Measurements from ENCODE around the gene WWC2. TPM values are rescaled to one million over a fixed set of nuclear protein-coding genes. Genes with fewer than 3 reads are reported as not detected.

Gene WWC2
- total and polyA plus RNA-seq, 2 experiments from 2014 or later, result 19.3 to 24.7 TPM

DNA sequence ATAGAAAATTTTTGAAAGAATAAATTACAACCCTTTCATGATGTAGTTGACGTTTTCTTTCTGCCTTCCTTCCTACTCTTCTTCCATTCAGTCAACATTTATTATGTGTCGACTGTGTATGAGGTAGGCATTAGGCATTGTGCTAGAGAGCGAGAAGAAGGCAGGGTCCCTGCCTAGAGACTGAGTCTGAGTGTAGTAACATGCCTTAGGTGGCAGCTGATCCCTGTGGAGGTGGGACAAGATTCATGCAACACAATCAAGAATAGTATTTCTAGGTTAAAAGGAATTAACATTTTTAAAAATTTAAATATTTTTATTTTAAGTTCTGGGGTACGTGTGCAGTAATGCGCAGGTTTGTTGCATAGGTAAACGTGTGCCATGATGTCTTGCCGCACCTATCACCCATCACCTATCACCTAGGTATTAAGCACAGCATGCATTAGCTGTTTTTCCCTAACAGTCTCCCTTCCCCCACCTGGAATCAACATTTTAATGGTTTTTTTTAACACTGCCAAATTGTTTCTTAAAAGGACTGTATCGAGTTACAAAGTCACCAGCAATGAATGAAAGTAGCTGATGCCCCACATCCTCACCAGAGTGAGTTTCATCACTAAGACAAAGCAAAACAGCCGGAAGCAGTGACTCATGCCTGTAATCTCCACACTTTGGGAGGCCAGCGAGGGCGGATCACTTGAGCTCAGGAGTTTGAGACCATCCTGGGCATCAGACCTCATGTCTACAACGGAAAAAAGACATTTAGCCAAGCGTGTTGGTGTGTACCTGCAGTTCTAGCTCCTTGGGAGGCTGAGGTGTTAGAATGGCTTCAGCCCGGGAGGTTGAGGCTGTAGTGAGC, 84.0 kb downstream of the WWC2 start:
- Histone ChIP-seq H4K20me1 (ENCODE audit: insufficient read depth, poor library complexity, severe bottlenecking) (no peaks in the 10 kb centered on the region), H3K79me2 (peaks cover 53% of the 10 kb centered on the region), H3K27ac (no peak overlapping the region), H3K36me3 (replicated peaks; ENCODE audit: insufficient read depth, low read depth) (no peaks in the 10 kb centered on the region), H3K4me2 (peak overlapping the region; percentile 45), H3K4me1 (ENCODE audit: insufficient read depth) (no peaks in the 10 kb centered on the region), H3K9me3 (ENCODE audit: low read depth) (no peaks in the 10 kb centered on the region), H3K4me3 (no peak overlapping the region), H2AFZ (no peak overlapping the region), H3K9me2 (replicated peaks; ENCODE audit: insufficient read depth) (no peaks in the 10 kb centered on the region), H3K27me3 (no peaks in the 10 kb centered on the region)
- DNase-seq (ENCODE audit: low spot score), result peak; percentile 73
- TF ChIP-seq, protein P1, sequence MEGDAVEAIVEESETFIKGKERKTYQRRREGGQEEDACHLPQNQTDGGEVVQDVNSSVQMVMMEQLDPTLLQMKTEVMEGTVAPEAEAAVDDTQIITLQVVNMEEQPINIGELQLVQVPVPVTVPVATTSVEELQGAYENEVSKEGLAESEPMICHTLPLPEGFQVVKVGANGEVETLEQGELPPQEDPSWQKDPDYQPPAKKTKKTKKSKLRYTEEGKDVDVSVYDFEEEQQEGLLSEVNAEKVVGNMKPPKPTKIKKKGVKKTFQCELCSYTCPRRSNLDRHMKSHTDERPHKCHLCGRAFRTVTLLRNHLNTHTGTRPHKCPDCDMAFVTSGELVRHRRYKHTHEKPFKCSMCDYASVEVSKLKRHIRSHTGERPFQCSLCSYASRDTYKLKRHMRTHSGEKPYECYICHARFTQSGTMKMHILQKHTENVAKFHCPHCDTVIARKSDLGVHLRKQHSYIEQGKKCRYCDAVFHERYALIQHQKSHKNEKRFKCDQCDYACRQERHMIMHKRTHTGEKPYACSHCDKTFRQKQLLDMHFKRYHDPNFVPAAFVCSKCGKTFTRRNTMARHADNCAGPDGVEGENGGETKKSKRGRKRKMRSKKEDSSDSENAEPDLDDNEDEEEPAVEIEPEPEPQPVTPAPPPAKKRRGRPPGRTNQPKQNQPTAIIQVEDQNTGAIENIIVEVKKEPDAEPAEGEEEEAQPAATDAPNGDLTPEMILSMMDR (IDR thresholded peaks at IDR 0.05; ENCODE audit: poor library complexity), result no peak
- TF ChIP-seq EZH2phosphoT487 (IDR thresholded peaks at IDR 0.05; ENCODE audit: low read depth, severe bottlenecking, unreplicated experiment) (no peak), EZH2 (IDR thresholded peaks at IDR 0.05; ENCODE audit: borderline replicate concordance) (no peak)
- WGBS (ENCODE audit: low lambda C conversion rate, missing lambda C conversion rate), result 30% methylated on average over 14 of the region's 14 CpGs

DNA sequence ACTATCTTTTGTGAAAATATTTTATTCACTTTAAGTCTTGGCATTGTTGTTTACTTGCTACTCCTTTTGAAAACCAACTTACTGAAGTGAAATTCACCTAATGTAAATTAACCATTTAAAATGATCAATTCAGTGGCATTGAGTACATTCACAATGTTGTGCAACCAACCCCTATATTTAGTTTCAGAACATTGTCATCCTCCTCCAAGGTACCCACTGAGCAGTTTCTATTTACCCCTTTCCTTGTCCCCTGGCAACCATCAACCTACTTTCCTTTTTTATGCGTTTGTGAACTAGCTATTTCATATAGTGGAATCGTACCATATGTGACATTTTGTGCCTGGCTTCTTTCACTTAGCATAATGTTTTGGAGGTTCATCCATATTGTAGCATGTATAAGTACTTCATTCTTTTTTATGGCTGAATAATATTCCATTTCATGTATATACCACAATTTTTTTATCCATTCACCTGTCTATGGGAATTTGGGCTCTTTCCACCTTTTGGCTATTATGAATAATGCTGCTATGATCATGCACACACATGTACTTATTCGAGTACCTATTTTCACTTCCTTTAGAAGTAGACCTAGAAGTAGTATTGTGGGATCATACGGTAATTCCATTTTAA, 85.0 kb downstream of the WWC2 start:
- DNase-seq (ENCODE audit: low spot score), result no peak
- WGBS (ENCODE audit: low lambda C conversion rate, missing lambda C conversion rate), result 94% methylated on average over 4 of the region's 4 CpGs
- peaks cover 44% of the 10 kb centered on the region for H3K79me2 ChIP-seq
- H3K4me3 ChIP-seq, result no peak overlapping the region
- H3K9me3 ChIP-seq (ENCODE audit: low read depth), result no peaks in the 10 kb centered on the region
- H3K4me1 ChIP-seq (ENCODE audit: insufficient read depth), result no peaks in the 10 kb centered on the region
- H2AFZ ChIP-seq, result no peak overlapping the region
- no peaks in the 10 kb centered on the region for H3K9me2 ChIP-seq (replicated peaks; ENCODE audit: insufficient read depth)
- TF ChIP-seq, protein P1 (IDR thresholded peaks at IDR 0.05; ENCODE audit: poor library complexity), result no peak
- TF ChIP-seq EZH2phosphoT487 (IDR thresholded peaks at IDR 0.05; ENCODE audit: low read depth, severe bottlenecking, unreplicated experiment), result no peak
- TF ChIP-seq EZH2 (IDR thresholded peaks at IDR 0.05; ENCODE audit: borderline replicate concordance), result no peak
- no peaks in the 10 kb centered on the region for H3K27me3 ChIP-seq
- H3K4me2 ChIP-seq, result no peak overlapping the region
- no peak overlapping the region for H3K27ac ChIP-seq
- H4K20me1 ChIP-seq (ENCODE audit: insufficient read depth, poor library complexity, severe bottlenecking), result no peaks in the 10 kb centered on the region
- H3K36me3 ChIP-seq (replicated peaks; ENCODE audit: insufficient read depth, low read depth), result no peaks in the 10 kb centered on the region

DNA sequence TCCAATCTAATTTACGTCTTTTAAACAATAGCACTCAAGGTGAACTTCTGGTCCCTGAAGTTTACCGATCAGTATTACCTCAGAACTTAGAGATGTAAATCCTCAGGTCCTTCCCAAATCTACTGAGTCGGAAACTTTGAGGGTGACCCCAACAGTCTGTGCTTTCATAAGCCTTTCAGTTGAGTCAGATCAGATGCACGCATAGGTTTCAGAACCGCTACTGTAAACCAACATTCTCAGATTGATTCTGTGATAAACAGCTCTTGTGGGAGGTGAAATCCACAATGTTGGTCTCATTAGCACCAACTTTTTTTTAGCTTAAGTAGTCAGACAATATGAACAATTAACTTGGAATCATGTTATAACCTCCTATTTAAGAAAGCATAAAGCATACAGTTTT, 86.0 kb downstream of the WWC2 start:
- no peak for DNase-seq (ENCODE audit: low spot score)
- no peaks in the 10 kb centered on the region for H3K36me3 ChIP-seq (replicated peaks; ENCODE audit: insufficient read depth, low read depth)
- no peak overlapping the region for H3K4me3 ChIP-seq
- no peaks in the 10 kb centered on the region for H3K4me1 ChIP-seq (ENCODE audit: insufficient read depth)
- WGBS (ENCODE audit: low lambda C conversion rate, missing lambda C conversion rate), result 66% methylated on average over 5 of the region's 5 CpGs
- H3K4me2 ChIP-seq, result no peak overlapping the region
- H4K20me1 ChIP-seq (ENCODE audit: insufficient read depth, poor library complexity, severe bottlenecking), result no peaks in the 10 kb centered on the region
- no peak overlapping the region for H2AFZ ChIP-seq
- no peaks in the 10 kb centered on the region for H3K9me3 ChIP-seq (ENCODE audit: low read depth)
- TF ChIP-seq, protein P1 (IDR thresholded peaks at IDR 0.05; ENCODE audit: poor library complexity), result no peak
- no peak for TF ChIP-seq EZH2 (IDR thresholded peaks at IDR 0.05; ENCODE audit: borderline replicate concordance)
- TF ChIP-seq EZH2phosphoT487 (IDR thresholded peaks at IDR 0.05; ENCODE audit: low read depth, severe bottlenecking, unreplicated experiment), result no peak
- peaks cover 41% of the 10 kb centered on the region for H3K79me2 ChIP-seq
- no peaks in the 10 kb centered on the region for H3K27me3 ChIP-seq
- H3K27ac ChIP-seq, result no peak overlapping the region
- H3K9me2 ChIP-seq (replicated peaks; ENCODE audit: insufficient read depth), result no peaks in the 10 kb centered on the region
